Measurements from ENCODE around the gene DNAH6.
"Not testable (repeated sequence)": the region's sequence is repeated elsewhere in the genome, so short reads cannot be mapped to it uniquely, and the experiment has no call there.

The DNAH6 gene

GRCh38 chr2:84846741-84847142 is 330.4 kb downstream of the DNAH6 start:
- DNase-seq = no peak

DNA sequence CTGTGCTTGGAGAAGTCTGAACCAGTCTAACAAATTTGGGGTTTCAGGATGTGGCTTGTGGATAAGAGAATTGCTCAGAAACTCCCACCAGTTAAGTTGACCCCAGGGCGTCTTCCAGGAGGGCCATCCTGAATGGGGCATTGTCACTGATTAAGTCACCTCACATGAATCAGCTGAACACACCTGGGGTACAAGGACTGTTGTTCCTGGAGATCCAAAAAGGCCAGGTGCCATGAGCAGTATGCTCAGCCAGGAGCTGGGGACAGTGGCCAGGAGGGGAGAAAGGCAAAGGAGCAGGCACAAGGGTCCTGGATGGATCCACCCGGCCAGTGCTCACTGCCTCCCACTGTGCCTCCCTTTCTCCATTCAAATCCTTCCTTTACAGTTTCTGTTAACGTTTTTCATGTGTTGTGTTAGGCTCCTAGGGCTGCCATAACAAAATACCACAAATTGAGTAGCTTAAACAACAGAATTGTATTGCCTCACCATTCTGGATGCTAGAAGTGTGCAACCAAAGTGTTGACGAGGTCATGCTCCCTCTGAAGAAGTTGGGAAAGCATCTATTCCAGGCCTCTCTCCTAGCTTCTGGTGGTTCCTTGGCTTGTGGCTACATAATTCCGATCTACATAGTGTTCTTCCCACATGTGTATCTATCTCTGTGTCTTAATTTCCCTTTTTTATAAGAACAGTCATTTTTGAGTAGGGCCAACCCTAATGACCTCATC is 331.2 kb downstream of the DNAH6 start:
- DNase-seq = no peak

DNA sequence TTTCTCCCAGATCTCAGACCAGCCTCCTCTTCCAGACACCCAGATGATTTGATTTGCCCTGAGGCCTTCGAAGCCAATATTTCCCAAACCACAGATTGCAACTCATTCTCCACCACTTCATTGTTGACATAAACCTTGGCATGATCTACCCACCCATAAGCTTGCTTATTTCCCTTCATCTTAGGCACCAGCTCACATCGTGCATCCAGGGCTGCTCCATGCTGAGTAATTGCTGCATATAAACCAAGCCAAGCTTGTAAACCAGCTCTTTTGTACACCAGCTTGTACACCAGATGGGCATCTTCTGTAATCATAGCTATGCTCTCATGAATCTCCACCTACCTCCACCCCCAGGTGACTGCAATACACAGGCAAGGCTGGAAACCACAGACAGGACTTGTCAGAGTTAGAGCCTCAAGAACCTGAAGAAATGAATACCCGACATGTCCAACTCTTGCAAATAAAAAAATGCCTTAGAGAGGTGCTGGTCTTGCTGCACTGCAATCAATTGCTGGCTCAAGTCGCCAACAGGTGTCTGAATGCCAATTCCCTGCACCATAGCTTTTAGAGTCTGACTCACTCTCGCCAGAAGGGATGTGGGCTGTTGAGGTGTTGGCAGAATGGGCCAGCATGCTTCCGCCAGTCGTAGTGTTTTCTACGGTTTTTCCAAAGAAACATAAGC is 333.1 kb downstream of the DNAH6 start:
- peak; percentile 47 to 61 for DNase-seq

DNA sequence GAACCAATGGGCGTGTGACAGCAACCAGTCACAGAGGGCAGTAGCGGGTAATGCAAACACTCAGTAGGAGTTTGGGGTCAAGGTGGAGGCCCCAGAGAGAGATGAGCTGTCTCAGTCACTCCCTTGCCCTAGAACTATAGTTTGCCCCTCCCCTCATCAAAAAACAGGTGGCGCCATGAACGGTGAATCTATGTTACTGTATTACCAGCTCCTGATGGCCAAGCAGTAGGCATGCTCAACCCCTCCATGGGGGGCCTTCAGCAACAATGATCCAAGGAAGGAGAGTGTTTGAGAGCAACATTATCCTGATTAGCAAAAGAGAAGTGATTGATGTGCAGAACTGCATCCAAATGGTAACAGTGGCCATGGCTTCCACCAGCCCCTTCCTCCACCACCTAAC is 334.2 kb downstream of the DNAH6 start:
- no peak for DNase-seq

DNA sequence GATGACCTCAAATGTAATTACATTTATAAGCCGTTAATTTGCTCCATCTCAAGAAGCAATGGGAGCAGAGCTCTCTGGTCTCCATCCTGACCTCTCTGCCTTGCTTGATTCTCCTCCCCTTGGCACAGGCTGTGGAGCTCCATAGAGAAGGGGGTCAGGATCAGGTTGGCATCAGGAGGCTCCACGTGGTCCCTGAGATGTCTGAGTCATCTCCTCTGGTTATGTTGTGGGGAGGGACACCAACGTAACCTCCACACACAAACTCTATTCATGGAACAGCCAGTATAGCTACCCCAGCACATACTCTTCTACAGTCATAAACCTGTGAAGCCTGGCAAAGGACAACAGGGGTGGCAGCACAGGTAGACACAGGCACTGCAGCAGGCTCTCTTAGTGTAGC is 335.6 kb downstream of the DNAH6 start:
- no peak for DNase-seq

DNA sequence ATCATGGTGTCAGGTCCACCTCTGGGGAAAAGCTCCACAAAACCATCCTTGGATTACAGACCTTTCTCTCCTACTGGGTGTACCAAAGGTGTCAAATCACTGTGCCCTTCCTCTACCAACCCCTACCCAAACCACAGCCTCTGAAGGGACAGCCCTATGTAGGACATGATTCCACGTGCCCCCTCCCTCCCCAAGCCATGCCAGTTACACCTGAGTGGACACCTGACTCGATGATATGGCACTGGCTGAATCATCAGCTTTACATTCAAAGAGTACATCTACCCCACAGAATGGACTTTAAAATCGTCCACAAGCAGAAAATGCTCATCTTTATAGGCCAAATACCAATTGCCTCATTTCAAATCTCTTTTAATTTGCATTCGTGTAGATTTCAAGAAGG is 338.6 kb downstream of the DNAH6 start:
- peak in 1 of 2 experiments; percentile 4 for DNase-seq

- peak in 1 of 2 experiments; percentile 17 for DNase-seq
Observed at GRCh38 chr2:84855731-84856130, 339.4 kb downstream of the DNAH6 start.

DNA sequence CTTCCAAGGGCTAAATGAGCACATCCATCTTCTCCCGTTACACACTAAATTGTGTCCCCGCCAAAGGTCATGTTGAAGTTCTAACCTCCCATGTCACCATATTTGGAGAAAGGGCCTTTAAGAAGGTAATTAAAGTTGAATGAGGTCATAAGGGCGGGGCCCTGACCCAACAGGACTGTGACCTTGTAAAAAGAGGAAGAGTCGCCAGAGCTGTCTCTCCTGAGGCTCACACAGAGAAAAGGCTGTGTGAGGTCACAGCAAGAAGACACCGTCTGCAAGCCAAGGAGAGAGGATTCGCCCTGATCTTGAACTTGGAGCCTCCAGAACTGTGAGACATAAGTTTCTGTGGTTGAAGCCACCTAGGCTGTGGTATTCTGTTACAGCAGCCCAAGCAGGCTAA is 340.5 kb downstream of the DNAH6 start:
- peak in 1 of 2 experiments; percentile 55 for DNase-seq

GRCh38 chr2:84857566-84857965 is 341.3 kb downstream of the DNAH6 start:
- DNase-seq = no peak

DNA sequence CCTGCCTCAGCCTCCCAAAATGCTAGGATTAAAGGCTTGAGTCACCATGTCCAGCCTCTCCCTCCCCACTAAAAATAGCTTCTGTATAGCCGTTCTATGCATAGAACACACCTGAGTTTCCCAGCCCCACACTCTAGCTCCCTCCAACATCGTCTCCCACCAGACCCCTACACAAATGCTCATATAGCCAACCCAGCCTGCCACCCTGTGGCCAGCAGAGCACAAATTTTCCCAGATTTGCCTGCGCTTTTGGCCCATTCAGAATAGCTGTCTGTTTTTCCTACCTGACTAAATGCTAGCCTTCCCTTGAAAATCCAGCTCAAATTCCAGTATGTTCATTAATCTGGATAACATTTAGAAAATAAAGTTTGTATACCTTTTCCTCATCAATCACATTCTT is 341.8 kb downstream of the DNAH6 start:
- no peak for DNase-seq

GRCh38 chr2:84858937-84859336 is 342.6 kb downstream of the DNAH6 start:
- no peak for DNase-seq

DNA sequence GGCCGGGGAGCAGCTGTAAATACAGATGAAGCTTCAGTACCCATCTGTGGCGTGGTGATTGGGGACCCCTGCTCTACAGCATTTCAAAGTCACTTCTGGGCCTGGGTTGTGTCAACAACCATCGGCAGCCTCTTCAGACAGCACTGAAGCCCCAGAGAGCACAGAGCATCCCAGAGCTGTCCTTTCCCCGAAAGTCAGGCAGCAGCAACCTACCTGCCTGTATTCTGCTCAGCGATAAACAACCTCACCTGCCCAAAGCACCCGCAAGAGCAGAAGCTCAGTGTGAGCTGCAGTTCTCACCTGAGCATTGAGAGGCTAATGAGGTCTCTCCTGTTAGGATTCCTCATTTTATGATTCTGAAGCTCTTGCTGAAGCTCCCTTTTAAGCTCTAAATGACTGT is 345.2 kb downstream of the DNAH6 start:
- DNase-seq = no peak

DNA sequence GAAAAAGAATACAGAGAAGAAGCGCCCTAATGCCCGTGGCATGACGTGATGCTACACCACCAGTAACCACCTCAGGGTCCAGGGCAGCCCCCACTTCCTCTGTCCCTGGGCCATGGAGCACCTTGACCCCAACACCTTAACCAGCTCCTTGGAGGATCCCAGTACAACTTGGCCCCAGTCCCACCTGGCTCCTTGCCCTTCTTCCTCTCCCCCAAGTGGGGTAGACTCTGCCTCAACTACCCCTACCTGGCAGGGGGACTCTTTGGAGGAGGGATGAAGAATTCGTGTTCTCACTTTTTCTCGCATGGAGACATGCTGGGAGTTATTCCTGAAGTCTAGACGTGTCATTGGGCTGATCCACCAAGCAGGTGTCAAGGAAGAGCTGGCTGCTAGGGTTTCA is 345.7 kb downstream of the DNAH6 start:
- peak in 1 of 2 experiments; percentile 3 for DNase-seq

- DNase-seq = no peak
Observed at GRCh38 chr2:84865181-84865783, 349.0 kb downstream of the DNAH6 start.

DNA sequence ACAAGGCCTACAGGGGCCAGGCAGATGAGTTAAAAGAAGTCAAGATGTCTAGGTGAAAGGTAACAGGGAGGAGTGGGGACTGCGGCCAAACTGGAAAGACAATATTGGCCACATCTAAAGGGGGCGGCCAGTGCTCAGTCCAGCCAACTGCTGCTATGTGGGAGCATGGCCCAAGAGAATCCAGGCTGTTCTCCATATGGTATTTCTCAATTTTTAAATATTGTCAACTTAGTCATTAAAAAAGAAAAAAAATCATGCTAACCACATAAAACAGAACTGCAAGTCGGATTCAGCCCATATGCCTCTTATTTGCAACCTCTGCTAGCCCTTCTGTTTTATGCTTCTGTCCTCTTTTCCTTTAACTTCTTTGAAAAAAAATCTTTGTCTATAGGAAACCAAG is 349.8 kb downstream of the DNAH6 start:
- DNase-seq = no peak

- not testable (repeated sequence) for DNase-seq
Observed at GRCh38 chr2:84868327-84868726, 352.0 kb downstream of the DNAH6 start.
